ENCODE results near the gene CLIP4.

GRCh38 chr2:29066271-29066860, 48.8 kb upstream of the CLIP4 start:
- TF ChIP-seq CTCF (conservative IDR thresholded peaks at IDR 0.05; ENCODE audit: low read length): no peak
- no peak for TF ChIP-seq EZH2phosphoT487 (IDR thresholded peaks at IDR 0.05; ENCODE audit: borderline replicate concordance)

Data from Loucy (cell line).